Stimulated activated CD8-positive, alpha-beta memory T cell treated with anti-CD3 and anti-CD28 coated beads, Interleukin-4, amount 100 ng/mL, for 48 hours (primary cell): ENCODE results near the gene SLC35G3.
A peak's percentile ranks its signal among the peaks of the same experiment; 100 is the strongest.
"Not testable (repeated sequence)": the region's sequence is repeated elsewhere in the genome, so short reads cannot be mapped to it uniquely, and the experiment has no call there.

Experiments
- DNase-seq: peaks from one replicate; pipeline ENCODE4 v3.0.0-alpha.2; 2020

Gene SLC35G3

DNA sequence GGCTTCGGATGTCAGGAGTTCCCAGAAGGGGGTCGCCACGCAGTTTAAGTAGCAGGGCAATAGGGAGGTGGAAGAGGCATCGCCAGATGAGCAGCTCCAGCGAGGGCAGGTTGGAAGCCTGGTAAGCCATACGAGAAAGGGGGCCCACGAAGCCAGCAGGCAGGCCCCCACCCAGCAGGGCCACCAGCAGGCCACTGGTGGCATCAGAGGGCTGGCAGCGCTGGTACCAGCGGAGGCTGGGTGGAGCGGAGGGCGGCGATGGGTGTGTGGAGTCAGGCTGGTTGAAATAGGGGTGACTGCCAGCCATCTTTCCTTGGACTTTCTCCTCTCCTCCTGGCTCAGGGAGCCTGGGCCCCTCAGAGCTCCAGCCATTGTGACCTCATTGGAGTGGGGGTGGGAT lies at the start of gene SLC35G3:
Gene SLC35G3 (minus strand): TSS at position 393 of the 400 bp plus-strand sequence. CDS start 86 bp downstream, at position 307.
- not testable (repeated sequence) for DNase-seq

DNA sequence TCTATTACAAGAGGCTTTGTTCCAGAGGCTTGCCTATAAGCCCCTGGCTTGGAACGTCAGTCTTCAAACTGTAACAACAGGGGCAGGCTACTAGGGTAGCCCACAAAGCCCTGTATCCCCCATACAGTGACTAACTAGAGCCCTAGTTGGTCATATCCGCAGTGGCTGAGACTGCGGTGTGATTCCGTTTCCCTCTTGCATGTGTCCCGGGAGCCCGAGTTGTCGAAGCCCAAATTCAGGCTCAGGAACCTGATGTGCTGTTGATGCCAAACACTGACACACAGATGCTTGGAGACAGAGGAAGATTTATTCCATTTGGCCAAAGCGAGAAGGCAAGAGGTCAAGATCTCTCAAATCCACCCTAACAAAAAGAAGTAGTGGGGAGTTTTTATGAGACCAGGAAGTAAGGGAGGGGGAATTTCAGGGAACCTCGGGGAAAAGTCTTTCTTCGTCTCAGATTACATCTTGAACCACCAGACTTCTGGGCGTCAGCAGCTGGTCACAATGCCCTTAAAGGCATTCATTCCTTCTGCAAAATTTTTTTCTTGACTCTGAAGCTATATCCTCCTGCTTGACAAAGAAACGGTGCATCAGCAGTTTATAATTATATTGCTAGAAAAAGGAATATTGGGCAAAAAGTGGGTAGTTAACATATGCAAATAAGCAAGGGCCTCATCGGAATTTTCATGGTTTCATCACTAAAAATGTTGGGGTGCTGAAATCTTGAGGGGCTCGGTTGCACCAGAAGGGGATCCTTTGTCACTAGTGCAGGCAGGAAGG lies 49.6 kb upstream of the SLC35G3 start:
- DNase-seq, result peak; percentile 74

DNA sequence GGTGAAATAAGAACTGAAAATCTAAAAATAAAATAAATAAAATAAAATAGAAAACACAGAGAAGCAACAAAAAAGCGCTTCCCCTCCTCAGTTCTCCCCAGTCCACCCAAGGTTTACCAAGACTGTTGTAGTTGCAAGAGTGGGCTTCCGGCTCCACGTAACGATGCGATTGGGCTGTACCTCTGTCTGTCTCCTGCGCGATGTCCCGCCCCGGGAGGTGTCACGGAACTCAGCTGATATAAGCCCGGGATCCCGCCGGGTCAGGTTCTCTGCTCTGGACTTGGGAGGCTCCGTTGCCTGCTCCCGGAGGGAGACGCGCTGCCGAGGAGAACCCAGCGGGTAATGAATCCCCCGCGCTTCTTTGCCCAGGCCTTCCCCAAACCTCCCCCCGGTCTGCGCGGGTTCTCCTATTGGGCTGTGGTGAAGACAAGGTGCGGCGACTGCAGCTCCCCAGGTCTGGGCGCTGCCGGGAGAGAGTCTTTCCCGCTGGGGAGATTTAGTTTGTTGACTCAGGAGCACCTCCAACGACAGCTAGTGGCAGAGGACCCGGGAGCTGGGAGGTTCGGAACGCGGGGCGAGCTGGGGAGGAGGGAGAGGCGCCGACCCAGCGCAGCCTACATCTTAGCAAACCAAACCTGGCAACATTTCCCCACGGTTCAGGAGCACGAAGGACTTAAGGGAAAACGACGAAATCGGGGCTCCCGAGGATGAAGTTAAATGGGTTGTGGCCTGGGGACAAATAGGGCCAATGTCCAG lies 48.8 kb upstream of the SLC35G3 start, which contains the start of gene SLFN5:
Gene SLFN5 (plus strand): TSS at position 268 of the 756 bp plus-strand sequence. CDS start 15,619 bp downstream, outside the sequence.
- peak; percentile 97 for DNase-seq

DNA sequence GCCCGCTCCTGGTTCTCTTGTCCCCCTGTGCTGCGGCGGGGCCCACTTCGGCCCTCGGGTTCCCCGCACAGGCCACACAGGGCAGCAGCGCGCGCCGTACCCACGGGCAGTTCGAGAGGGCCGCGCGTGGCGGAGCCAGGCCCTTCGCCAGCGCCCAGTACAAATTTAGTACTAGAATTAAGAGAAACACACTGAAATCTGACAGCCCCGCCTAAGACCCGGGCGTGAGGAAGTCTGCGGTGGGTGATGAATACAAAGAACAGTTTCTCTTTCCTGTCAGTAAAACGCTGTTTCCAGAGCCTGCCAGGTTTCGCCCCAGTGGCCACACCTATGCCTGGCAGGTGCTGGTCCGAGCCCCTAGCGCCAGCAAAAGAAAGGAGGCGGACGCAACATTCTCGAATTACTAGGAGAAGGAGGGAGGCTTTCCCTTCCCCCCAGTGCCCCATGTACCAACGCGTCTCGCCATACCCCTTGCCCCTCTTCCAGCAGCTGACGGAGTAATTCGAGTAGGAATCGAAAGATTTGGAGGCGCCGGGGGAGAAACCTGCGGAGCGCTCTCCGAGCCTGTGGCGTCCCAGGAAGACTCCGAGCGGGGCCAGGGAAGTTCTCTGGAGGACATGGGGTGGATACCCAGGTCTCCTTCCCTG lies 48.1 kb upstream of the SLC35G3 start:
- peak; percentile 85 for DNase-seq

DNA sequence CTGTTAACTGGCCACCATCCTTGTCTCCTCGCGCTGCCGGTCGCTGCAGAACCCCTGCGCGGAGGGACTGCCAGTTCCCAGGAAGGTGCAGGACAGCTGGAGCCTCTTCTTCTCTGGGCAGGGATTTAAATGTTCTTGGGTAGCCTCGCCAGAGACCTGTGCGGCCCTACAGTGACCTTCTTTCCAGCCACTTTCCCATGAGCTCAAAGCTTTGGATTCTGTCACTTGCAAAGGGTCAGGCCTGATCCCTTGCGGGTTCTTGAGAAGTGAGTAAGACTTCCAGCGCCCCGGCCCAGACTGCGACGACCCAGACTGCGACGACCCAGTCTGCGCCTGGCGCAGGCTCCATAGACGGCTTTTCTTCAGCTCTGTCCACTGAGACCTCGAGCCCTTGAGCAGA lies 47.3 kb upstream of the SLC35G3 start:
- DNase-seq, result peak; percentile 58

DNA sequence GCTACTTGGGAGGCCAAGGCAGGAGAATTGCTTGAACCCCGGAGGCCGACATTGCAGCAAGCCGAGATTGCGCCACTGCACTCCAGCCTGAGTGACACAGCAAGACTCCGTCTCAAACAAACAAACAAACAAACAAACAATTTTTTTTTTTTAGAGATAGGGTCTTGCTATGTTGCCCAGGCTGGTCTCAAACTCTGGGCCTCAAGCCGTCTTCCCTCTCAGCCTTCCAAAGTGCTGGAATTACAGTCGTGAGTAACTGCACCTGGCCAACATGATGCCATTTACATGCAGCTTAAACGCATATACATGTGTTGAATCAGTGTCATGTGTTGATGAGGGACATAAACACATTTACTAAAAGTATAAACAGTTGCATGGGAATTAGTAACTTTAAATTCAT lies 46.7 kb upstream of the SLC35G3 start:
- no peak for DNase-seq

DNA sequence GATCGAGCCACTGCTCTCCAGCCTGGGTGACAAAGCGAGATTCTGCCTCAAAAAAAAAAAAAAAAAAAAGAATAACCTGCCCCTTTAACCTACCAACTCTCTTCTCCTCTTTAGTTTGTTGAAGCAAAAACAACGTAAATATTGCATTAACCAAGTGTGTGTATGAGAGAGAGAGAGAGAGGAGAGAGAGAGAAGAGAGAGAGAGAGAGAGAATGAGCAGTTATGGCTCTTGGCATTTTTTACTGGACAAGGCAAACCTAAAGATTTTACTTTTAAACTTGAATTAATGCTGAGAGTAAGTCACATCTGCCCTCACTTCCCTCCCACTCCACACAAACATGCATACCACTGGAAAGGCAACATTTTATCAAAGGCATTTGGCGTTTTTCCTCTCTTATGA lies 45.6 kb upstream of the SLC35G3 start:
- DNase-seq, result no peak

DNA sequence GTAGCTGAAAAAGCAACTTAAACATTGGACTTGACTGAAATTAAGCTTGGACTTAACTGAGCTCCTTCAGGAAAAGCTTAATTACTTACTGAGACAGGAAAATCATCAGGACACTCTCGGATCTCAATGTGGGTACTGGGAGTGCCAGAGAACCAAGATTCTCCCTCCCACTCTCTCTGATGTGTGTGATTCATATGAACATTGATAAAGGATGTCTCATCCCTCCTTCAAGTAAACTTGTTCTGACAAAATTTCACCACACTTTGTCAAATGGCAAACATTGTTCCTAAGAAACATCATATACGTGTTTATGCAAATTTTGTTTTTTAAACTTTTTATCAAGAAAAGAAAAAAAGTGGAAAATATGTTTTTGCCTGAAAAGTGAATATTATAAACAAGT lies 44.6 kb upstream of the SLC35G3 start:
- DNase-seq, result no peak

DNA sequence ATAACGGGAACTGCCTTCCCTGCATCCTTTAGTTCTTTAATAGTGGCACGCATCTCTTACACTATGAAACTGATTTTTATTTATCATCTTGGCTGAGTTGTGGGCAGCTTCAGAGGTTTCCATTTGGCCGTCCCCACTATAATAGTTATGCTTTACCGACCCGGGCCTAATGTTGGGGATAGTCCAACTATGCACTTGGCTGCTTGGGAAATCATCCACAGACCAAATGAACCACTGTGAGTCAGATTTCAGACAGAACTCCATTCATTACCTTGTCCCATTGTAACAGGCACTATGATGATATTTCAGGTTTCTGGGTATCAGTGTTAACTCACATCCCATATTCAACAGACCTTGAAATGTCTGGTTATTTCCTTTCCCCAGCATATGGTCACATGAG lies 42.6 kb upstream of the SLC35G3 start:
- DNase-seq, result no peak

DNA sequence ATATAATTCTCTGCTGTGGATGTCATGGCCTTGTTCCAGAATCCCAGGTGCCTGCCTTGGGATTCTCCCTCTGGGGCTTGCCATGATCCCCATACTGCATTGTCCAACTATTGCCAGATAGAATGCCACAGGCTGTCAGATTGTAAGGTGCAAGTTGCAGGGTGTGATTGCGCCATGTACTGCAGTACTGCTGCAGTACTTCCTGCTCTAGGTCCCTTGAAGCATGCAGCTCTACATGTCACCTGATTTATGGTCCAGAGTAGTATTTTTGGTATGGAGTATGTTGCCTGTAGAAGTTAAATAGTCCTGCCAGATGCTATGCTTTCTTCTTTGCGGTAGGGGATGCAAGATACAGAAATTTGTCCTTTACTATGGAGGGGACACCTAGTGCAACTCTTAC lies 41.7 kb upstream of the SLC35G3 start:
- no peak for DNase-seq

DNA sequence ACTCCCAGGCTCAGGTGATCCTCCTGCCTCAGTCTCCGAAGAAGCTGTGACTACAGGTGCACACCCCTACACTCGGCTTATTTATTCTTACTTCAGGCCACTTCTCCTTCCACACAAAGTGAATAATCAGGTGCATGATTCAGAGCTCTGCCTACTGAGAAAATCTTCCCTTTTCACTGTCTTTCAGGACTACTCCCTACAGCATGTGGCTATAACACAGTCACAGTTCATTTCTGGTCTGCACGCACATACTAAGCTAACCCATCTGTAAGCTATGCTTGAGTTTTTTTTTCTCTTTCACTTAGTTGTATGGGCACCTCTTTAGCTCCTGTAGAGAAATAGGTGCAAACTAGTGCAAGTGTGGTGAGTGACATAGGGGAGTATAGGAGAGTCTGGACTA lies 41.1 kb upstream of the SLC35G3 start:
- no peak for DNase-seq

DNA sequence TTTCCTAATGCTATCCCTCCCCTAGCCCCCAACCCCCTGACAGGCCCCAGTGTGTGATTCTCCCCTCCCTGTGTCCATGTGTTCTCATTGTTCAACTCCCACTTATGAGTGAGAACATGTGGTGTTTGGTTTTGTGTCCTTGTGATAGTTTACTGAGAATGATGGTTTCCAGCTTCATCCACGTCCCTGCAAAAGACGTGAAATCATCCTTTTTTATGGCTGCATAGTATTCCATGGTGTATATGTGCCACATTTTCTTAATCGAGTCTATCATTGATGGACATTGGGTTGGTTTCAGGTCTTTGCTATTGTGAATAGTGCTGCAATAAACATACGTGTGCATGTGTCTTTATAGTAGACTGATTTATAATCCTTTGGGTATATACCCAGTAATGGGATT lies 40.1 kb upstream of the SLC35G3 start:
- not testable (repeated sequence) for DNase-seq

DNA sequence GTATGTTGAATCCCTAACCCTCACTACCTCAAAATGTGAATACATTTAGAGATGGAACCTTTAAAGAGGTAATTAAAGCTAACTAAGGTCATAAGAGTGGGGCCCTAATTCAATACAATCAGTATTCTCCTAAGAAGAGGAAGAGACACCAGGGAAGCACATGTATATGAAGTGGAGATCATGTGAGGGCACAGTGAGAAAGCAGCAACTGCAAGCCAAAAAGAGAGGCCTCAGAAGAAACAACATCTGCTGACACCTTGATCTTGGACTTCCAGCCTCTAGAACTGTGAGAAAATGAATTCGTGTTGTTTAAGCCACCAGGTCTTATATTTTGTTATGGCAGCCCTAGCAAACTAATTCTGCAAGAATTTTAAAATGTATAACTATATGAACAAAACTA lies 35.4 kb upstream of the SLC35G3 start:
- DNase-seq, result no peak

DNA sequence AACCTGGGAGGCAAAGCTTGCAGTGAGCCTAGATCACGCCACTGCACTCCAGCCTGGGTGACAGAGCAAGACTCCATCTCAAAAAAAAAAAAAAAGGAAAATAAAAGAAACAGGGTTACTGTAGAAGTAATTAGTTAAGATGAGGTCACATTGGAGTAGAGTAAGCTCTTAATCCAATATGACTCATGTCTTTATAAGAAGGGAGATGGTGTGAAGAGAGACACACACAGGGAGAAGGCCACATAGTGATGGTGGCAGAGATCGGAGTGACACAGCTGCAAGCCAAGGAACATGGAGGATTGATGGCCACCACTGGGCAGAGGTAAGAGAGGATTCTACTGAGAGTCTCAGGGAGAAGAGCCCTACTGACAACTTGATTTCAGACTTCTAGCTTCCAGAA lies 33.4 kb upstream of the SLC35G3 start:
- no peak for DNase-seq

DNA sequence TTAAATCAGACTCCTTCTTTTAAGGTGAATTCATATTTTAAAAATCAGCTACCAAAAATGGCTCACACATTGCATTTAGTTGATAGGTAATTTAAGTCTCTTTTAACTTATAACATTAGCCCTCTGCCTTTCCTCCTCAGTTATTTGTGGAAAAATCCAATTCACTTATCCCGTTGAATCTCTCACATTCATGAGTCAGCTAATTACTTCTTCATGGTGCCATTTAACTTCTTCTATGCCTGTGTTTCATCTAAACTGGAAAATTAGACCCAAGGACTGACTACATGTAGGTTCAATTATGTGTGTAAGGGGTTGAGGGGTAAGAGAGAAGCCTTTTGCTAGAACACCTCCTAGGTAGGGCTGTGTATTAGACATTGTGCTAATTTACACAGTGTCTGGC lies 30.2 kb upstream of the SLC35G3 start:
- DNase-seq, result no peak

DNA sequence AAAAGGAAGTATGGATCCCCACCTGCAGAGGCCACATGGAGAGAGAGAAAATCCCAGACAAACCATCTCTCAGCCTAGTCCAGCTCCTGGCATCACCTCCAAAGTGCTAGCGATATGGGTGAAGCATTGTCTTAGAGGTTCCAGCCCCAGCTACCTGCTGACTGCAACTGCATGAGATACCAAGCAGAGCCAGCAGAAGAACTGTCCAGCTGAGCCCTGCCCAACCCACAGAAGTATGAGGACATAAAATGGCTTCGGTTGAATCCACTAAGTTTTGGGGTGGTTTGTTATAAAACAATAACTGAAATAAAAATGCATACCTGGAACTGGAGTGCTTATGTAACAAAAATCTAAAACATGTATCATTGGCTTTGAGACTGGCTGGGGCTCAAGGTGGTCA lies 28.3 kb upstream of the SLC35G3 start:
- DNase-seq, result no peak

DNA sequence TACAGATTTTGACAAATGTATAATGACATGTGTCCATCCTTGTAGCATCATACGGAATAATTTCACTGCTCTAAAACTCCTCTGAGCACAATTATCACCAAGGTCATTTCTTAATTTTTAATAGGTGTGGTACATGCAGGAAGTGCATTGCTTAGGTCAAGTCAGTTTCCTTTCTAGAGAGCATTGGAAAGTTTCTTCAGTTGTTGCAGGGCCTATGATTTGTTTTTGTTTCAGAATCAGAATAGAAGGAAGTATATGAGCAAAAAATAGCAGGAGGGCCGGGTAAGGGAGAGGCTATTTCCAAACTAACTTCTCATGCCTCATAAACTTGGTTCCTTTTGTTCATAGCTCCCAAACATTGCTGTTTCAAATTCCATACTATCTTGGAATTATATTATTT lies 24.7 kb upstream of the SLC35G3 start:
- no peak for DNase-seq

DNA sequence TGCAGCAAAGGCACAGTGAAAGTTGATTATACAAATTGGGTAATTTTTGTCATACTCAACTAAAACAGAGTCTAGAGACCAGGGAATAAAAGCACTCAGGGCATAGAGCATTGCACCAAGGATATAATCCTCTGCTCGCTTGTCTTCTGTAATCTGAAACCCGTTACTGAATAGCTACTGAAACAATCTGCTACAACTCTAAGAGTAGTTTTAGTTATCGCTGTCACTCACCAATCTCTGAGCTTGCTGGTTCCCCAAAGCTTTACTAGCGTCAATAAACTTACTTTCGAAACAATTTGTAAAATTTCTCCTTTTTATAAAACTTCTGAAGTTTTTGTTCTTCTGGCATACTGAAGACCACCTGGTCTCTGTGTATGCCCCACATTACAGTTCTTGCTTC lies 22.9 kb upstream of the SLC35G3 start:
- no peak for DNase-seq

DNA sequence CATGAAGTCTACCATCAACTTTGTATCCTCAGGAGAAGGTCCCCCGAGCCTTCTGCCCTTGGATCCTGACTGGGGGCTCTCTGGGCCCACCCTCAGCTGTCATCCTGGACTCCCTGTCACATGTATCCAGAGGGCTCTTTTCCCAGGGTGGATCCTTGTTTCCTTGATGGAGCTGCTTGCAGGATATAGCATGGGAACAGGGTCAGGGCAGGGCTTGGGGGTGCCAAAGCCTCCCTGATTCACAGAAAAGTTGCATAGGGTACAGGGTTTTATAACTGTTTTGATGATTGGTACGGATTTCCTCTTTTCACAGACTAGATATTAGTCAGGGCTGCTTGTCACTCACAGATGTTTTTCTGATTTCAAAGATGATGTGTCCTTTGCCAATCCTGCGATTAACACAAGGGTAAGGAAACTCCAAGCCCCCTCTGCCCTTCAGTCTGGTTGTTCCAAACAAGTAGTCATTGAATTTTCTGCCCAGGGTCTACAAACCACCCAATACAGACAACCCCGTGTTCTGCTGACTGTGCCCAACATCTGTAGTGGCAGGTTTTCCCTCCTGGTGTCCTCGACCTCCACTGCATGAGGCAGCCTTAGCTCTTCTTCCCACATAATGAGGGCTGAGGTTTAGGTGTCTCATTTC lies 20.6 kb upstream of the SLC35G3 start:
- peak; percentile 59 for DNase-seq

DNA sequence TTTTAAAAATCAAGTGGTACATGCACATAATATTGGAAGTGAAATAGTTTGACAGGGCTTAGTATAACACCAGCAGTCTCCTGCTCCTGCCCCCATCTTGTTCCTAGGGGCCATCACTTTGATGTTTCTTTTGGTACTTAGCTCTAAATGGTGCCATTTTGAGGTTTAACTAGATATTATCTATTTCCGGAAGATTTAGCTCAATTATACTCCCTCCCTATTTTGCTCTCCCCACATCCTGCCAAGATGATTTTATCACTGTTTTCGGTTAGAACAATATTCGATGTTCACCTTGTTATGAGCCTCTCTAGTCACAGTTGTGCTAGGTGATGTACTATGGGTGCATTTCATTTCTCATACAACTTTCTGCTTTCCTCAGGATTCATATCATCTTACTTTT lies 20.0 kb upstream of the SLC35G3 start:
- DNase-seq, result no peak

DNA sequence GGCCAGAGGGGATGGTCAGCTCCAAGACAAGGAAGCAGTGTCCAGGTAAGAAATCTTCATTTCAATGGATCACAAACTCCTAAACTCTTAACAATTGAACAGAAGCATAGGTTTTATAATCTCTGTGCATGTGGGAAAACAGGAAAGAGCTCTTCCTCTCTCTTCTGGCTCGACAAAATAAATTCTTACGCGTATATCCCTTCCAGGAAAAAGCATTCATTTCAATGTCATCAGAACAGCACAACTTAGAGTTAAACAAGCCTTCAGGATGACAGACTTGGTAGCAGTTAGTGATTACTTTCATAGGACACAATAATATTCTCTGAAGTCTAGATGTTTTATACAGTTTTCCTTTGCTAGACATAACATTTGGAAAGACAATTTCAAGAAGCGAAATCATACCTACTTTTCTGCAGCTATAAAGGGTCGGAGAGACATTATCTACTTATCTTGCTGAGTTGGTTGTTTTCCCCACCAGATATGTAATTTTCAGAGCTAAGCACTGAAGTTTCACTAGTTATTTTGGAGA lies 19.3 kb upstream of the SLC35G3 start:
- DNase-seq, result no peak

DNA sequence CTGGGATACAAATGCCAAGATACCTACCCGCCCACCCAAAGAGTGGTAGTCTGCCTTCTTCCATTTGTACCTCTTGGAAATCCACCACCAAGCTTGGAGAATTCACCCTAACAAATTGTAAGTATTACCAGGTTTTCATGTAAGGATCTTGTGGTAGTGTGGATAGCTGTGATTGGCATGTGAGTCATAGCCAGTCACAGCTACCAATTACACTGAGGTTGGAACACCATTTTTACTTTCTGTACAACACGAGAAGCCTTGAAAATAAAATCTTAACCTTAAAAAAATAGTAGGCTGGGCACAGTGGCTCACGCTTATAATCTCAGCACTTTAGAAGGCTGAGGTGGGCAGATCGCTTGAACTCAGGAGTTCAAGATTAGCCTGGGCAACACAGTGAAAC lies 18.5 kb upstream of the SLC35G3 start:
- DNase-seq, result no peak

DNA sequence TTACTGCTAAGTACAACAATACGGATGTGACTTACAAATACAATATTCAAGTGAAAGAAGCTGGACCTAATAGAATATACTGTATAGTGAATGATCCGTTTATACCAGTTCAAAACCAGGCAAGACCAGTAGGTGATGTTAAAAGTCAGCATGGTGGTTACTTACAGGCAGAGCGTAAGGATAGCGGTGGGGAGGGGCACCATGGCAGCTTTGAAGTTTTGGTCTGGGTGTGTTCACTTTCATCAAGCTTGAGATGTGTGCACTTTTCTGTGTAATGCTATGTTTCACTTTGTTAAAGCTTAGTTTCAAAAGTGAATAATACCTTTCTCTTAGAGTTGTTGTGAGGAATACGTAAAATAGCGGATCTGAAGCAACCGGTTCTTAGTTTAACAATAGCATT lies 16.5 kb upstream of the SLC35G3 start:
- no peak for DNase-seq
